Kidney epithelial cell (primary cell): ENCODE results near the gene KRCC1. TPM values are rescaled to one million over a fixed set of nuclear protein-coding genes. Genes with fewer than 3 reads are reported as not detected.

Source experiments
- DNase-seq: peaks from one replicate; pipeline ENCODE4 v3.0.0-alpha.2; 2010; ENCODE audit warnings: low read depth
- H3K27me3 ChIP-seq: 2 replicates; pipeline ENCODE4 v1.6.0; 2011; ENCODE audit warnings: low read length; ENCODE audit not compliant: control insufficient read depth, insufficient read depth
- H3K36me3 ChIP-seq: 2 replicates; pipeline ENCODE4 v1.5.1; 2011; ENCODE audit warnings: low read length; ENCODE audit not compliant: control insufficient read depth, insufficient read depth
- H3K4me3 ChIP-seq: 2 replicates; pipeline ENCODE4 v1.5.1; 2011; ENCODE audit warnings: low read depth, mild to moderate bottlenecking, control low read depth, low read length
- CTCF ChIP-seq: IDR thresholded peaks from 2 replicates; pipeline ENCODE4 v1.5.1; 2011; ENCODE audit warnings: mild to moderate bottlenecking, moderate library complexity, low read length, control low read depth, inconsistent platforms; ENCODE audit not compliant: insufficient read depth, poor library complexity, severe bottlenecking
- total RNA-seq: library from RNA; depleted of rRNA; stranded (reverse); fragments of >200 nt; gene quantifications from 2 replicates; pipeline ENCODE4 v1.2.3, GENCODE V29; 2015

The KRCC1 gene
- total RNA-seq, 1 donor from 2014 or later = 22.2 TPM

- TF ChIP-seq CTCF = no peak
These were observed 12.0 kb upstream of the KRCC1 start, which contains the start of gene SMYD1 for GRCh38 chr2:88067598-88067997. Gene SMYD1 (plus strand): TSS chr2:88067825. CDS start chr2:88067865, 40 bp downstream.

GRCh38 chr2:88067189-88067588 is 11.6 kb upstream of the KRCC1 start:
- Histone ChIP-seq H3K36me3 (no peaks in the 10 kb centered on the region), H3K27me3 (no peaks in the 10 kb centered on the region), H3K4me3 (no peak overlapping the region)
- no peak for TF ChIP-seq CTCF
- no peak for DNase-seq

More at GRCh38 chr2:88067598-88067997, 12.0 kb upstream of the KRCC1 start, which contains the start of gene SMYD1:
- Histone ChIP-seq H3K36me3 (no peaks in the 10 kb centered on the region), H3K27me3 (no peaks in the 10 kb centered on the region), H3K4me3 (no peak within 1 kb of the TSS)
- no peak for DNase-seq

- Histone ChIP-seq H3K27me3 (no peaks in the 10 kb centered on the region), H3K36me3 (no peaks in the 10 kb centered on the region), H3K4me3 (no peak overlapping the region)
- no peak for DNase-seq
- TF ChIP-seq CTCF = no peak
These were observed 11.0 kb upstream of the KRCC1 start for GRCh38 chr2:88066543-88066942.

GRCh38 chr2:88061295-88061694 is 5.7 kb upstream of the KRCC1 start:
- Histone ChIP-seq H3K4me3 (no peak overlapping the region), H3K36me3 (no peaks in the 10 kb centered on the region), H3K27me3 (no peaks in the 10 kb centered on the region)
- no peak for TF ChIP-seq CTCF
- no peak for DNase-seq

- Histone ChIP-seq H3K36me3 (no peaks in the 10 kb centered on the region), H3K4me3 (no peak overlapping the region), H3K27me3 (no peaks in the 10 kb centered on the region)
- DNase-seq = no peak
- TF ChIP-seq CTCF = no peak
These were observed 5.3 kb upstream of the KRCC1 start for GRCh38 chr2:88060907-88061275.
